ENCODE results near the gene CDKN1B.
"Not testable (repeated sequence)": the region's sequence is repeated elsewhere in the genome, so short reads cannot be mapped to it uniquely, and the experiment has no call there.

The CDKN1B gene

DNA sequence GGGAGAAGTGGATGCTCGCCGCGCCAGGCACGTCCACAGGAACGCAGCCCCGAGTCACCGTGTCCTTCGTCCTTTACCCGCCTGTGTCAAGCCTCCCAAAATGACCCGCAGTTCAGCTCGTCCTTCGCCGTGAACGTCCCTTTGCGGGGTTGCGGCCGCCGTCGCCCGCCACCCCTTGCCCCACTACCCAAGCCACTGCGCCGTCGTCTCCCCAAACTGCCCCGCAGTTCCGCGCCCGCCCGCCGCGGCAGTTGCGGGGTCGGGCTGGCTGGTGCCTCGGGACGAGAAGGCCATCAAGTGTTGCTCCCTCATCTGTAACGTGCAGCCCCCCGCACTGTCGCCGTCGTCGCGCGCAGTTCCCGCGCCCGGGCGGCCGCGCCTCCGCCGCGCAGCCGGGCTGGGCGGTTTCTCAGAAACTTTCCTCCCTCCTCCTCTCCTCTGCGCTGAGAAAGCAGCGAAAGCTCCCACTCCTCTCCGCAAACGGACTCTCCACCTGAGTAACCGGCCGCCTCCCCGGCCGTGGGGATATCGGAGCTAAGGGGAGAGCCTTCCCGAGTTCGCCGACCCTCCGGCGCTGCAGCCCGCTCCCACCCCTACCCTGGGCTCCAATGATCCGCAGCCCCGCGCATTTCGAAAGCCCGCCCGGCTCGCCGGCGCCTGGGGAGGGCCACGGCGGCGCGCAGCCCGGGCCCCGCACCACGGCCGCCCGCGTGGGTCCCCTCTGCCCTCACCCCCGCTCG, 6.7 kb downstream of the CDKN1B start:
- no peak for DNase-seq (ENCODE audit: low read depth in 2 of 3, low spot score in 1 of 3)

DNA sequence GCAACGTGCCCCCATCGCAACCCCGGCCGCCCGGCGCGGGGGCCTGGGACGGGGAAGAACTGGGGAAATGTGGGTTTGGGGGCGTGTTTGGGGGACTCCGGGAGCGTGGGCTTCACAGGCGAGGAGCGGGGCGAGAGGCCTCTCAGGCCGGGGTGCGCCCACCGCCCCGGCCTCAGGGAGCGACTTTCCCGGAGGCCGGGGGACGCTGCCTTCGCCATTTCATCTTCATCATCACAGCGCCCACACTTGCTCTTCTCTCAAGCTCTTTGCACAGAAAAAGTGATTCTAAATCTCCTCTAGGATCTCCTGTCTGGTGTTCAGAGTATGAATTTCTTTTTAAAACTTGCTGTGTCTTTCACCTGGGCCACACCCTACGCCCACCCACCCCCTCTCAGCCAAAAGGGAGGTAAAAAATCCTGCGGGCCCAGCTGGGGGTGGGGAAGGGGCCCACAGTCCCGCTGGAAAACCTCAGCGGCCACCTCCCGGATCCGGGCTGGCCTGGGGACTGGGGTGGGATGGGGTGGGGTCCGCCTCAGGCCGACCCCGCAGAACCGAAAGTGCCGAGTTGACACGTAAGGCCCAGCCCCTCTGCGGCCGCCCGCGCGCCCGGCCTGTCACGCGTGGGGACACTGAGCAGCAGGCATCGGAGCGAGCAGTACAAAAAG, 7.4 kb downstream of the CDKN1B start:
- DNase-seq (ENCODE audit: low read depth in 2 of 3, low spot score in 1 of 3), result peak in 1 of 3 donors; percentile 40

- DNase-seq (ENCODE audit: low read depth in 2 of 3, low spot score in 1 of 3), result peak; percentile 88 to 94 (median 92)
Measured at GRCh38 chr12:12725086-12725955, 8.2 kb downstream of the CDKN1B start.

- DNase-seq (ENCODE audit: low read depth in 2 of 3, low spot score in 1 of 3), result no peak
Measured at GRCh38 chr12:12725956-12726554, 8.9 kb downstream of the CDKN1B start.

DNA sequence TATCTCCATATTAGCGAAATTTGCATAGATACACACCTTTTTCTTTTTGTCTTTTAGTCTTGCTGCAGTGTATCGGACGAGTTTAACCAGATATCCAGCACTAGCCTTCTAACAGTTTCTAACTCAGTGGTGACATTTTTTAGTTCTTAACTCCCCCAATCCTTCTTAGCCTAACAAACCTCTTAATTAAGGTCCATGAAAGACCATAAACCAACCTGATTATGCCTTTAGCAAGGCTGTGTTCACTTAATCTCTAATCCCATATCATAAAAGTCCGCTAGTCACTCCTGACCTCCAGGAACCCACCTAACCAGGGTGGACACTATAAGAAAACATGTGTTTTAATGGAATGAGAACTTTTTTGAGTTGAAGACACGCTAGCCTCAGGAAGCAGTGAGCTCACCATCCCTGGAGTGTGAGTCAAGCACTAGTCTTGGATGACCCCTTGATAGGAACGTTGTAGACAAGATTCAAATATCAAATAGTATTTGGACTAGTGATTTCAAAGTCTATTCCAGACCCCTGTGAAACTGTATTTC, 9.5 kb downstream of the CDKN1B start:
- DNase-seq (ENCODE audit: low read depth in 2 of 3, low spot score in 1 of 3), result no peak

DNA sequence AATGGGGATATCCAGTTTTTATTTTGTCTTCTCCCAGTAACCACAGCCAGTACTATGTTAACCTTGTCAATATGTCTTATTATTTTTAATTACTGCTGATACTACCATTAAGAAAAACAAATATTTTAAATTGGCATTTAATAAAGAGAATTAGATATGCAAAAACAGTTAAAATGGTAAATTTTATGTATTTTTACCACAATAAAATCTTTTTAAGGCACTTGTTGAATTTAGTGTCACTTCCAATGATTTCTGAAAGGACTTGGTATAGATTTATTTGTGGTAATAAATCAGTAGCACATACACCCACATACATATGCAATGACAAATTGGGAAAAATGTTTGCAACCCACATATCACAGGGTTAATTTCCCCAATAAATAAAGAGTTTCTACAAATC, 14.0 kb downstream of the CDKN1B start:
- DNase-seq (ENCODE audit: low read depth in 2 of 3, low spot score in 1 of 3), result no peak

- DNase-seq (ENCODE audit: low read depth in 2 of 3, low spot score in 1 of 3), result no peak
Measured at GRCh38 chr12:12731785-12732184, 14.6 kb downstream of the CDKN1B start.

DNA sequence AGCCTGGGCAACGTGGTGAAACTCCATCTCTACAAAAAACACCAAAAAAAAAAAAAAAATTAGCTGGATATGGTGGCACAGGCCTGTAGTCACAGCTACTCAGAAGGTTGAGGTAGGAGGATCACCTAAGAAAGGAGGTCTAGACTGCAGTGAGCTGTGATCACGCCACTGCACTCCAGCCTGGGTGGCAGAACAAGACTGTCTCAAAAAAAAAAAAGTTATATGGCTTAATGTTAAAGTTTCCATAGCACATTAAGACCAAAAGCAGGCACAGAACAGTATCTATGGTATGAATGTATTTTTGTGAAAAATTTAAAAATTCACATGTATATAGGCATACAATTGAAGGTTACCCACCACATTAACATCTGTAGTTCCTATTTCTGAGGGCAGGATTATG, 15.9 kb downstream of the CDKN1B start:
- DNase-seq (ENCODE audit: low read depth in 2 of 3, low spot score in 1 of 3), result no peak

DNA sequence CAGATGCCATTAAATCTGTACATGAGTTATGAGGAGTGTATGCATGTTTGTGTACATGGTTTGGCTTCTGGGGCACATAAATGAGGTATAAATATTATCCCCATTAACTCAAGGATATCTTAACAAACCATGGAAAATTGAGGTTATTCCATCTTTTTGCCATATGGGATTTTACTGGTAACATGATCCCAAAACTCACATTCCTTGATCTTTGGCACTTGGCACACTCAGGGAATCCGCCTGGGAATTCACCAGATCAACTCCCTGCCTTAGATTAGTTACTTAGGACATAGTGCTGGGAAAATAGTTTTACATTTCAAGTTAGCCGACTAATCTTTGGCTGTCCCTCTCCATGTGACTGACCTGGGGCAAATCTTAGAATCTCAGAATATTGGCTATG, 16.9 kb downstream of the CDKN1B start:
- no peak for DNase-seq (ENCODE audit: low read depth in 2 of 3, low spot score in 1 of 3)

- DNase-seq (ENCODE audit: low read depth in 2 of 3, low spot score in 1 of 3), result no peak
Measured at GRCh38 chr12:12734561-12735071, 17.4 kb downstream of the CDKN1B start.

DNA sequence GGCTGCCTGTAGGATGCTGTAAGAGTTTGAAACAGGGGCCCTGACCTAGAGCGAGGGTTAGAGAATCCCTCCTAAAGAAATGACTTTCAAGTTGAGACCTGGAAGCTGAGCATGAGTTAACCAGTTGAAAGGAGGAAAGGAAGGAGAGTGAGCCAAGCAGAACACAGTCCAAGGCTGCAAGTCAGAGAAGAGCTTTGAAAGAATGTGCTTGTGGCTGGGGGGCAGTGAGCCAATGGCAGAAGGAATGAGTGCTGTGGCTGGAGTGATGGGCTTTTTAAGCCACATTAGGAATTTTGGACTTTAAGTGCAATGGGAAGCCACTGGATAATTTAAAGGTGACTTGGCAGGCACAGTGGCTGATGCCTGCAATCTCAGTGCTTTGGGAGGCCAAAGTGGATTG, 18.1 kb downstream of the CDKN1B start:
- DNase-seq (ENCODE audit: low read depth in 2 of 3, low spot score in 1 of 3), result no peak

DNA sequence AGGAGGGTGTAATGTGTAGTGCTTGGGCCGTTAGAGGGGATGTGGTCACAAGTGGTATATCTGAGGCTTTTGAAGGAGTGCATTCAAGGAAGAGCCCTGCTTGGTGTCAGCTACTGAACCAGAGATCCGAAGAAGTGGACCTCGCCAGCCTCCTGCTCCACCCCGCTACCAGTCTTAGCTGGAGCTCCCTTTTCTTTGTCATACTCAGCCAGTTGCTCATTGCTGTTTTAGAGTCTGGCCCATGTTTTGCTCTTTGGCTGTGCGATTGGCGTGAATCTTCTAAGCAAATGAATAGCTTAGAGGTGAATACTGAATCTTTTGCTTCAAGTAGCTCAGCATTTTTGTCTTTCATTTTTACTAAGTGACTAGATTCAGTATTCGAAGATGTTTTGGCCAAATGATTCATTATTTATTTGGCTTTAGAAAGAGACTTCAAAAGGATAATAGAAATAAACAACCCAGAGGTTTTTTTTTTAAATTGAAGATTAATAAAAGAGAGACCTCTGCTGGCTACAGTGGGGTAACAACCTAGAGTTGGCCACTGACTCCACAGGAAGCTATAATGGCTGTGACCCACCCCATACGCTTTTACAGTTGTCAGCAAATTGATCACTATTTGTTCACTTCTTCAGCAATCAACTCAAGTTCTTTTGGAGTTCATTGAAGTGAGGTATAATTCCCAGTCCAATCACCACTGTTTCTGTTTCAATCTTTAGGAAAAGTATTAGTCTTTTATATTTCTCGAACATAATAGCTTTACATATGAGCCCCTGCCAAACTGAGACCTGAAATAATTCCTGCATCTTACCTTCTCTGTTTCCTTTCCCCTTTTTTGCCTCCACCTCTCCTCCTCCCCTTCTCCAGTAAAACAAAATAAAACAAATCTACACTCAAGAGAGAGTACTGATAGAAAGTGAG, 19.9 kb downstream of the CDKN1B start:
- peak in 1 of 3 donors; percentile 26 for DNase-seq (ENCODE audit: low read depth in 2 of 3, low spot score in 1 of 3)

GRCh38 chr12:12738152-12738551, 21.0 kb downstream of the CDKN1B start:
- DNase-seq (ENCODE audit: low read depth in 2 of 3, low spot score in 1 of 3), result not testable (repeated sequence)

DNA sequence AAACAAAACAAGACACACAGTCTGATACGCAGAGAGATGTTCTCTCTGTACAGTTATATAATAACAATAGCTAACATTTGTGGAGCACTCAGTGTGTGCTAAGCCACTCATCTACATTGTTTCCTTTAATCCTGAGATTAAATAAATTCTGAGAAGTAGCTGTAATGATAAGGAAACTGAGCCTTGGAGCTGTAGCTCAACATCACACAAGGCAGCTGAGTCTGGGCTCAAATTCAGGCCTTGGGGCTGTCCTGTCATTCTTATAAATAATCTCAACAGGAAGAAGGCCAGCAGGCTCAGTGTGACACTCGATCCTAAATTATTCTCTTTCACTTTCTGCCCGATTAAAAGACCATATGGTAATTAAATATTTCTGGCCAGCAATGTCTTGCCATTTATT, 24.5 kb downstream of the CDKN1B start:
- DNase-seq (ENCODE audit: low read depth in 2 of 3, low spot score in 1 of 3), result no peak

DNA sequence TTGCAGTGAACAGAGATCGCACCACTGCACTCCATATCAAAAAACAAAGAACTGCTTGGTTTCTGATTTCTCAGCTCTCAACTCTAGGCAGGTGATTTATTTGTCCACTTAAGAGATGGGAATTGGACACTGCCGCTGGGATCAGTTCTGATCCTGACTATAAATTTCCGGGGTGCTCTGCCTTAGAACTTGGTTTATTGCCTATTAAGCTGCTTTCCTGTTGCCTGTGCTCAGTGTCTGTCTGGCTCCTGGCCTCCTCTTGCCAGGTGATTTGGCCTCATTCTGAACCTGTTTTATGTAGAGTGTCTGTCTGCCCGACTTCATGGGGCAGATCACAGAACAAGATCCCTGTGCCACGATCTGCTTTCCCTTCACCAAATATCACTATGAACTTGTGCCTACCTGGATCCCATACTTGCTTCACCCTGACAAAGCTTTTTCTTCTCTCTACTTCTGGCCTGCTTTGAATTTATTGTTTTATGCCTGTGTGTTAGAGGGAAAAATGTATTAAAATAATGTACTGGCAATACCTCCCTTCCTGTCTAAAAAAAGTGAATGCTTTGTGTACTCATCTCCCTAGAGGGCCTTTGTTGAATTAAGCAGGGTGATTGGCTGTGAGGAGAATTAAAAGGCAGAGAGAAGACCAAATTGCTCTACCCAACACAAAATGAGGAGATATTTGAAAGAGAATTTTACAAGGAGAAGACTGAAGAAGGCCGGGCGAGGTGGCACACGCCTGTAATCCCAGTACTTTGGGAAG, 27.6 kb downstream of the CDKN1B start:
- DNase-seq (ENCODE audit: low read depth in 2 of 3, low spot score in 1 of 3), result no peak

- DNase-seq (ENCODE audit: low read depth in 2 of 3, low spot score in 1 of 3), result no peak
Measured at GRCh38 chr12:12745576-12746211, 28.5 kb downstream of the CDKN1B start.

DNA sequence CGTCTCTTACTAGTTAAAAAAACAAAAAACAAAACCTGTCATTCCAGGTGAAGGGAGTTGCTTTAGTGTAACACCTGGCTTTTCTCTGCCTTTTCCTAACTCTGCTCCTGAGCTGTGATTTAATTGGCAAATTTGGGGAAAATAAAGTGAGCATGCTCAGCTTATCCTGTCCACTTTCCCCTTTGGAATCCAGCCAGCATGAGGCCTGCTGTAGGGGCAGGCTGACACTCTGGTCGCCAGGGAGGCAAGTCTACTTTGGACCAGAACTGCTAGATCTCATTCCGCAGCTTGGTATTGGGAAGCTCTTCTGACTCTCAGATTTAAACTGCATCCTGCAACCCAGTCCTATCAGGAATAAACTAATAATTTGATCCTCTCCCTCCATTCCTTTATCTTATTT, 30.1 kb downstream of the CDKN1B start:
- no peak for DNase-seq (ENCODE audit: low read depth in 2 of 3, low spot score in 1 of 3)

DNA sequence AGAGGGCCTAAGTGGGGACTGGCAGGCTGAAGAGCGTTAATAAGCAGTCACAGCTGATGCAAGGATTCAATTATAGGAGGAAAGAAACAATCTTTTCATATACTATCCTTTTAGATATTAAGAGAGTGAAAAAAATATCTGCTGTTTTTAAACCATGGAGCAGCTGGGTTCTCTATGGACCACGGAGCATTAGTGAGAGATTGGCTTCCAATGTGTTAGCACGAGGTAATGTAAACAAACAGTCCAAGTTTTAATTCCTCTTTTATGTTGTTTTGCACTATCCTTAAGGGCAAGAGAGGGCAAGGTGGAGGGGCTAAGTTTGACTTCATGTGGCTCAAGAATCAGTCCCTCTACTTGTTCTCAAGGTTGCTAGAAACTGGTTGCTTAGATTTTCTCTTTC, 30.9 kb downstream of the CDKN1B start:
- DNase-seq (ENCODE audit: low read depth in 2 of 3, low spot score in 1 of 3), result no peak

DNA sequence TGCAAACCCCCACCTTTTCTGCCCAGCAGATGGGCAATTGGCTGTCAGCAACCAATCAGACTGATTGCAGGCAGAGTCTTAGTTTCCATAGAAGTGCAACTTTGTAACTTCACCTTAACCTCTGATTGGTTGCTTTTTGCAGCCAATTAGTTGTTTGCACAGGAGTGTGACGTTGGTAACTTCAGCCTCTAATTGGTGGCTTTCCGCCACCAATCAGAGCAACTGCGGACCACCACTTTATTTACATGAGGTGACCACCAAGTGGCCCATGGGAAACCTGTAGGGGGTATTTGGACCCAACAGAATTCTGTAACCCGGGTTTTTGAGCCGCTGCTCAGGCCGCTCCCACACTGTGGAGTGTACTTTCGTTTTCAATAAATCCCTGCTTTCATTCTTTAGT, 32.3 kb downstream of the CDKN1B start:
- no peak for DNase-seq (ENCODE audit: low read depth in 2 of 3, low spot score in 1 of 3)

Measured in stimulated activated CD4-positive, alpha-beta T cell treated with anti-CD3 and anti-CD28 coated beads, Interleukin-12 subunit alpha, Interleukin-12 subunit beta, amount 100 ng/mL, for 48 hours (primary cell).